H1 (cell line): Measurements from ENCODE around the gene COL27A1. TPM values are rescaled to one million over a fixed set of nuclear protein-coding genes. Genes with fewer than 3 reads are reported as not detected.

Experiments
- RBBP5 ChIP-seq: IDR thresholded peaks from 2 replicates; pipeline ENCODE4 v1.7.1; 2012; ENCODE audit warnings: low read depth, mild to moderate bottlenecking, inconsistent platforms, low read length, moderate library complexity, borderline replicate concordance
- polyA plus RNA-seq, 7 experiments: library from polyadenylated mRNA; depleted of rRNA in 3 of 7; stranded (reverse) in 5 of 7; unstranded in 2 of 7; fragments of >200 nt in 5 of 7; fragments of 200-250 nt in 2 of 7; gene quantifications; 1 replicate in 5 of 7; 2 replicates in 1 of 7; 4 replicates in 1 of 7; pipeline versions ENCODE4 v1.2.1 to v1.2.3, GENCODE V29; 2011 to 2013; ENCODE audit warnings: missing spikeins in 2 of 7, mixed read lengths in 2 of 7
- total RNA-seq: library from RNA; stranded (reverse); fragmentation: NEBNext Ultra II Directional; extraction: Animal tissue kit (Norgen Biotek cat#: 25700); gene quantifications from 2 replicates; pipeline ENCODE4 v1.2.1, GENCODE V29; 2021
- TF ChIP-seq, protein P1 (sequence below): IDR thresholded peaks from 2 replicates; pipeline ENCODE4 v1.6.1; 2012; ENCODE audit warnings: low read length, inconsistent platforms

The COL27A1 gene
- total and polyA plus RNA-seq, 2 of the 8 experiments (the other 6 are each of a cell fraction or from before 2014, with no cell fraction given), result 15.1 to 22.8 TPM

DNA sequence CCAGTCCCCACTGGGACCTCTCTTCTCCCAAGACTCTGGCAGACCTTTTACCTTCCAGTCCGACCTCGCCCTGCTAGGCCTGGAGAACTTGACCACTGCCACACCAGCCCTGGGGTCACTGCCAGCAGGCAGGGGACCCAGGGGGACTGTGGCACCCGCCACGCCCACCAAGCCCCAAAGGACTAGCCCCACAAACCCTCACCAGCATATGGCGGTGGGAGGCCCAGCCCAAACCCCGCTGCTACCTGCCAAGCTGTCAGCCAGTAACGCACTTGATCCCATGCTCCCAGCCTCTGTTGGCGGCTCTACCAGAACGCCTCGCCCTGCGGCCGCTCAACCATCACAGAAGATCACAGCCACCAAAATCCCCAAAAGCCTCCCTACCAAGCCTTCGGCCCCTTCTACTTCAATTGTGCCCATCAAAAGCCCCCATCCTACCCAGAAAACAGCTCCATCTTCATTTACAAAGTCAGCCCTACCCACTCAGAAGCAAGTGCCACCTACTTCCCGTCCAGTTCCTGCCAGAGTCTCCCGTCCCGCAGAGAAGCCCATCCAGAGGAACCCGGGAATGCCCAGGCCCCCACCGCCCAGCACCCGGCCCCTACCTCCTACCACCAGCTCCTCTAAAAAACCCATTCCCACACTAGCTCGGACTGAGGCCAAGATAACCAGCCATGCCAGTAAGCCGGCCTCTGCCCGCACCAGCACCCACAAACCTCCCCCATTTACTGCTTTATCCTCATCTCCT is 13.1 kb downstream of the COL27A1 start (continued):
- TF ChIP-seq, protein P1, sequence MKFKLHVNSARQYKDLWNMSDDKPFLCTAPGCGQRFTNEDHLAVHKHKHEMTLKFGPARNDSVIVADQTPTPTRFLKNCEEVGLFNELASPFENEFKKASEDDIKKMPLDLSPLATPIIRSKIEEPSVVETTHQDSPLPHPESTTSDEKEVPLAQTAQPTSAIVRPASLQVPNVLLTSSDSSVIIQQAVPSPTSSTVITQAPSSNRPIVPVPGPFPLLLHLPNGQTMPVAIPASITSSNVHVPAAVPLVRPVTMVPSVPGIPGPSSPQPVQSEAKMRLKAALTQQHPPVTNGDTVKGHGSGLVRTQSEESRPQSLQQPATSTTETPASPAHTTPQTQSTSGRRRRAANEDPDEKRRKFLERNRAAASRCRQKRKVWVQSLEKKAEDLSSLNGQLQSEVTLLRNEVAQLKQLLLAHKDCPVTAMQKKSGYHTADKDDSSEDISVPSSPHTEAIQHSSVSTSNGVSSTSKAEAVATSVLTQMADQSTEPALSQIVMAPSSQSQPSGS, result no peak
- no peak for TF ChIP-seq RBBP5
